GM12875 (cell line): ENCODE measurements around the gene PON3.
A peak's percentile ranks its signal among the peaks of the same experiment; 100 is the strongest.
"Not testable (repeated sequence)": the region's sequence is repeated elsewhere in the genome, so short reads cannot be mapped to it uniquely, and the experiment has no call there.

Source experiments
- H3K4me3 ChIP-seq: one replicate; pipeline ENCODE4 v1.5.1; 2011; ENCODE audit warnings: low read depth, low read length, control low read depth
- TF ChIP-seq, protein P1 (sequence below): IDR thresholded peaks from 2 replicates; pipeline ENCODE4 v1.5.1; 2011; ENCODE audit warnings: low read depth, mild to moderate bottlenecking, control low read depth, inconsistent platforms, low read length, moderate library complexity, borderline replicate concordance; ENCODE audit not compliant: insufficient read depth

PON3 gene

DNA sequence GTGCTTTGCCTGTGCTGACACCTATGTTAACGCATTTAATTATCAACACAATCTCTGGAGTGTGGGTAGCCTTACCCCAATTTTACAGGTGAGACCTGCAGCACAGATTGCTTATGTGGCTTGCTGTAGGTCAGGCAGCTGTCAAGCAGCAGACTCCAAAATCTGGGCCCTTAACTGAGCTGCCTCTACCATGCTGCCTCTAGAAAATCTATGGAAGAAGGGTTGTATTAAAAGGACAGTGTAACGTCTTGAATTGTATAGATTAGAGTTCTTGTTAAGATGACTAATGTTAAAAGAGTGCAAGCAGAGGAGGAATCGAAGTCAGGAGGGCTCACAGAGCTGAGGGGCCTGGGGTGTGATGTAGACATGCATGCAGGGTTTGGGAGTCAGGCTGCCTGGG, 1.2 kb upstream of the PON3 start:
- TF ChIP-seq, protein P1, sequence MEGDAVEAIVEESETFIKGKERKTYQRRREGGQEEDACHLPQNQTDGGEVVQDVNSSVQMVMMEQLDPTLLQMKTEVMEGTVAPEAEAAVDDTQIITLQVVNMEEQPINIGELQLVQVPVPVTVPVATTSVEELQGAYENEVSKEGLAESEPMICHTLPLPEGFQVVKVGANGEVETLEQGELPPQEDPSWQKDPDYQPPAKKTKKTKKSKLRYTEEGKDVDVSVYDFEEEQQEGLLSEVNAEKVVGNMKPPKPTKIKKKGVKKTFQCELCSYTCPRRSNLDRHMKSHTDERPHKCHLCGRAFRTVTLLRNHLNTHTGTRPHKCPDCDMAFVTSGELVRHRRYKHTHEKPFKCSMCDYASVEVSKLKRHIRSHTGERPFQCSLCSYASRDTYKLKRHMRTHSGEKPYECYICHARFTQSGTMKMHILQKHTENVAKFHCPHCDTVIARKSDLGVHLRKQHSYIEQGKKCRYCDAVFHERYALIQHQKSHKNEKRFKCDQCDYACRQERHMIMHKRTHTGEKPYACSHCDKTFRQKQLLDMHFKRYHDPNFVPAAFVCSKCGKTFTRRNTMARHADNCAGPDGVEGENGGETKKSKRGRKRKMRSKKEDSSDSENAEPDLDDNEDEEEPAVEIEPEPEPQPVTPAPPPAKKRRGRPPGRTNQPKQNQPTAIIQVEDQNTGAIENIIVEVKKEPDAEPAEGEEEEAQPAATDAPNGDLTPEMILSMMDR = no peak
- no peak overlapping the region for H3K4me3 ChIP-seq

DNA sequence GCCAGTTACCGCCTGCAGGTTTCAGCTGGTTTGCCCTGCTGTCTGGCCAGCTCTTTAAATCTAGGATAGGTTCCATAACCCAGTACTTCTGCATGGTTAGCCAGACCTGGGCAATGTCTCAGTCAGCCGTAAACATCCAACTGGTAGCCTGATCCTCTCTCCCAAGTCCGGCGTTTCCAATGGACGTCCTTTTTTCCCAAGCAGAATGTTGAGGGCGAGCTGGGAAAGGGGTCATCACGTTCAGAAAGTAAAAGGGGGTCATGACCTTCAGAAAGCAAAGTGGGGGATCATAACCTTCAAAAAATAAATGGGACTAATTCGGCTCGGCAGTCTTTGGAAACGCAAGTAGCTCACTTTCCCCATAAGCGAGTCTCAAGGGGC, 430 bp downstream of the PON3 start:
- TF ChIP-seq, protein P1 = no peak
- peak overlapping the region; percentile 62 for H3K4me3 ChIP-seq

DNA sequence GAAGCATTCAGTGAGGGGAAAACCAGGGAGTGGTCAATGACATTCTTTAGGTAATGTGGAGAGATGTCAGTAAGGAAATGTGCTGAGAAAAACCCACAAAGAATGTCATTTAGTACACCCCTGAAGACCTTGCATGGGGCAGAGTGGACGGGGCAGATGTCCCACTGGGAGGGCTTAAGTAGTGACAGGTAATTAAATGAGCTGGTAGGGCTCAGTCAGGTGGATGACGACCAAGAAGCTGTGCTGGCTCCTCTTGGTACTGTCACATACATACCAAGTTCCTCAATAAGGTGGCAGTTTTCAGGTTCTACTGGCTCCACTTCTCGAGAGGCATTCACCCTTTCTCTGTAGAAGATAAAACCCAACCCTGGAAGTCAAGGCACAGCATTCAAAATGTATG, 1.8 kb downstream of the PON3 start:
- TF ChIP-seq, protein P1 = no peak

DNA sequence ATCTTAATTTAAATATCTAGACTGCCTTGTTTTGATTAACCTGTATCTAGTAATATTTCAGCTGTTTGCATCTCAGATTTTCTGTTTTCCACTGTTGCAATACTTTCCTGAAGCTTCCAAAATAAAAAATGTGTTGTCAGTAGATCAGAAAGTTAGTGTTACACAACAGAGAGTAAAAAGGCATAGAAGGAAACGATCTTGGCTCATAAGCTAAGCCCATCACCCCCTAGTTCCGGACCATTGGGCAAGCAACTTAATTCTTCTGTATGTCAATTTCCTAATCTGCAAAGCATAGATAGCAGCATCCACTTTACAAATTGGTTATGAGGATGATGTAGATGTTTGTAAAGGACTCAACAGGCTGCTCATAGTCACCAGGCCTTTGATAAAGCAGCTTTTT, 4.4 kb downstream of the PON3 start:
- TF ChIP-seq, protein P1 = no peak
- H3K4me3 ChIP-seq = no peak overlapping the region

More for the DNA sequence above, 1.8 kb downstream of the PON3 start:
- H3K4me3 ChIP-seq = no peak overlapping the region

DNA sequence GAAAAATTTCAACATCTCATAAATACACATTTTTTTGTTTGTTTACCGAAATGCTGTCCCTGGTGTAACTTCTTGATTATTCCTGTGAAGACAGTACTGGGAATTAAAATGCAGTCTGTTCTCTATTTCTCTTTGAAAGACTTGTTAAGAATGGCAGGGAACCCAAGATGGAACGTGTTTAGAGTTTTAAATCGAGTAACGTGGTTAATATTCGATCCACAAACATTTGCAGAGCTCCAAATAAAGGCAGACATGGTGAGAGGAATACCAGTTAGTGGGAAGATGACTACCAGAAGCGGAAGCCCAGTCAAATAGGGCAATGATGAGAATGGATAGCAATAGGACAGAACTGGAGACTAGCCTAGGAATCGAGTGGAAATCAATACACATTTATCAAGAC, 6.7 kb downstream of the PON3 start:
- TF ChIP-seq, protein P1 = no peak
- no peak overlapping the region for H3K4me3 ChIP-seq

DNA sequence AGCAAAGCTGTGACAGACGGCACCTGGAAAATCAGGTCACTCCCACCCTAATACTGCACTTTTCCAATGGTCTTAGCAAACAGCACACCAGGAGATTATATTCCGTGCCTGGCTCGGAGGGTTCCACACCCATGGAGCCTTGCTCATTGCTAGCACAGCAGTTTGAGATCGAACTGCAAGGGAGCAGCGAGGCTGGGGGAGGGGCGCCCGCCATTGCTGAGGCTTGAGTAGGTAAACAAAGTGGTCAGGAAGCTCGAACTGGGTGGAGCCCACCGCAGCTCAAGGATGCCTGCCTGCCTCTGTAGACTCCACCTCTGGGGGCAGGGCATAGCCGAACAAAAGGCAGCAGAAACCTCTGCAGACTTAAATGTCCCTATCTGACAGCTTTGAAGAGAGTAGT, 16.7 kb downstream of the PON3 start:
- H3K4me3 ChIP-seq = not testable (repeated sequence)

DNA sequence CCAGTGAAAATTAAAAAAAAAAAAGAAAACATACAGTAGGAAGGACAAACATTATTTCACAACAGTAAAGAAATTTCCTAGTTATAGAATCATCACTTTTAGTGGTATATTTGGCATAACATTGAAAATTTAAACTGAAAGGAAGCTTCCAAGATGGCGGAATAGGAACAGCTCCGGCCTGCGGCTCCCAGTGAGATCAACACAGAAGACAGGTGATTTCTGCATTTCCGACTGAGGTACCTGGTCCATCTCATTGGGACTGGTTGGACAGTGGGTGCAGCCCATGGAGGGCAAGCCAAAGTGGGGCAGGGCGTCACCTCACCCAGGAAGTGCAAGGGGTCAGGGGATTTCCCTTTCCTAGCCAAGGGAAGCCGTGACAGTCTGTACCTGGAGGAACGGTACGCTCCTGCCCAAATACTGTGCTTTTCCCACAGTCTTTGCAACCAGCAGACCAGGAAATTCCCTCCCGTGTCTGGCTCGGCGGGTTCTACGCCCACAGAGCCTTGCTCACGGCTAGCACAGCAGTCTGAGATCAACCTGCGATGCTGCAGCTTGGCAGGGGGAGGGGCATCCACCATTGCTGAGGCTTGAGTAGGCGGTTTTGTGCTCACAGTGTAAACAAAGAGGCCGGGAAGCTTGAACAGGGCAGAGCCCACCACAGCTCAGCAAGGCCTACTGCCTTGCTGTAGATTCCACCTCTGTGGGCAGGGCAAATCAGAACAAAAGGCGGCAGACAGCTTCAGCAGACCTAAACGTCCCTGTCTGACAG, 19.4 kb downstream of the PON3 start:
- TF ChIP-seq, protein P1 = no peak
- H3K4me3 ChIP-seq = no peak overlapping the region
